Neuronal stem cell (in vitro differentiated cells): Measurements from ENCODE around the gene GRIK5.

Experiments
- DNase-seq: peaks from one replicate; pipeline ENCODE4 v3.0.0-alpha.2; 2013; ENCODE audit warnings: low spot score
- H2AFZ ChIP-seq: one replicate; pipeline ENCODE4 v1.6.1; 2013; ENCODE audit warnings: mild to moderate bottlenecking, low read length, inconsistent platforms
- H2AK5ac ChIP-seq: 2 replicates; pipeline ENCODE4 v1.6.1; 2013; ENCODE audit warnings: low read depth, mild to moderate bottlenecking, inconsistent platforms, low read length, moderate library complexity, mixed read lengths
- H2BK120ac ChIP-seq: 2 replicates; pipeline ENCODE4 v1.6.1; 2013; ENCODE audit warnings: low read depth, mild to moderate bottlenecking, inconsistent platforms, low read length, moderate library complexity, mixed read lengths
- H2BK12ac ChIP-seq: one replicate; pipeline ENCODE4 v1.6.1; 2013; ENCODE audit warnings: low read length, inconsistent platforms
- H2BK15ac ChIP-seq: 2 replicates; pipeline ENCODE4 v1.6.1; 2013; ENCODE audit warnings: mild to moderate bottlenecking, low read length, inconsistent platforms, mixed read lengths
- H2BK5ac ChIP-seq: one replicate; pipeline ENCODE4 v1.6.1; 2013; ENCODE audit warnings: inconsistent platforms, mild to moderate bottlenecking, low read length, moderate library complexity
- H3K14ac ChIP-seq: one replicate; pipeline ENCODE4 v1.6.1; 2013; ENCODE audit warnings: low read length, inconsistent platforms
- H3K18ac ChIP-seq: 2 replicates; pipeline ENCODE4 v1.6.1; 2013; ENCODE audit warnings: low read length, inconsistent platforms
- H3K23ac ChIP-seq: 2 replicates; pipeline ENCODE4 v1.6.1; 2013; ENCODE audit warnings: low read depth, mild to moderate bottlenecking, mixed read lengths, low read length, inconsistent platforms; ENCODE audit not compliant: poor library complexity
- H3K27ac ChIP-seq: replicated peaks from 3 replicates; pipeline ENCODE4 v1.5.1; 2013; ENCODE audit warnings: low read length, inconsistent platforms
- H3K27me3 ChIP-seq, 3 experiments: 2 replicates each; pipeline ENCODE4 v1.6.1; 2013; ENCODE audit warnings: low read length in 3 of 3, mild to moderate bottlenecking in 2 of 3, inconsistent platforms in 1 of 3, low read depth in 1 of 3, mixed read lengths in 1 of 3, moderate library complexity in 1 of 3; ENCODE audit not compliant: control insufficient read depth in 3 of 3, insufficient read depth in 3 of 3
- H3K36me3 ChIP-seq, 2 donors: replicated peaks in 1 of 2; 2 replicates each; pipeline ENCODE4 v1.6.1; 2013; ENCODE audit warnings: low read length in 2 of 2; ENCODE audit not compliant: control insufficient read depth in 2 of 2, insufficient read depth in 2 of 2
- H3K4ac ChIP-seq: 2 replicates; pipeline ENCODE4 v1.6.1; 2013; ENCODE audit warnings: inconsistent platforms, mild to moderate bottlenecking, low read length, moderate library complexity
- H3K4me1 ChIP-seq, 2 donors: 1 replicate in 1 of 2; 2 replicates in 1 of 2; pipeline ENCODE4 v1.6.1; 2013; ENCODE audit warnings: low read length in 2 of 2, low read depth in 1 of 2; ENCODE audit not compliant: control insufficient read depth in 2 of 2, insufficient read depth in 1 of 2
- H3K4me2 ChIP-seq: one replicate; pipeline ENCODE4 v1.6.1; 2013; ENCODE audit warnings: mild to moderate bottlenecking, low read length, inconsistent platforms; ENCODE audit not compliant: insufficient read depth, poor library complexity, severe bottlenecking
- H3K4me3 ChIP-seq, 2 donors: 2 replicates each; pipeline ENCODE4 v1.5.1; 2013; ENCODE audit warnings: low read length in 2 of 2, mild to moderate bottlenecking in 2 of 2, inconsistent platforms in 1 of 2, moderate library complexity in 1 of 2
- H3K79me1 ChIP-seq: one replicate; pipeline ENCODE4 v1.6.1; 2013; ENCODE audit warnings: low read depth, mild to moderate bottlenecking, inconsistent platforms, low read length, moderate library complexity
- H3K9ac ChIP-seq: one replicate; pipeline ENCODE4 v1.6.1; 2013; ENCODE audit warnings: mild to moderate bottlenecking, low read depth, low read length, inconsistent platforms; ENCODE audit not compliant: poor library complexity
- H3K9me3 ChIP-seq, 2 donors: replicated peaks in 1 of 2; 2 replicates each; pipeline versions ENCODE3 to v1.6.1; 2013; ENCODE audit warnings: low read length in 2 of 2, mild to moderate bottlenecking in 2 of 2, inconsistent platforms in 1 of 2, low read depth in 1 of 2, mixed read lengths in 1 of 2, moderate library complexity in 1 of 2; ENCODE audit not compliant: control insufficient read depth in 2 of 2, insufficient read depth in 1 of 2
- H4K8ac ChIP-seq: one replicate; pipeline ENCODE4 v1.6.1; 2013; ENCODE audit warnings: low read depth, mild to moderate bottlenecking, inconsistent platforms, low read length, moderate library complexity
- H4K91ac ChIP-seq: one replicate; pipeline ENCODE4 v1.6.1; 2013; ENCODE audit warnings: low read length, low read depth, mild to moderate bottlenecking, inconsistent platforms; ENCODE audit not compliant: poor library complexity
- WGBS, 2 donors: extraction: QIAGEN DNeasy Blood & Tissue Kit; methylation state at CpG; one replicate each; pipeline ENCODE4 v1.1.7; 2013; ENCODE audit warnings: missing lambda C conversion rate in 2 of 2, mixed read lengths in 1 of 2; ENCODE audit not compliant: insufficient read length in 2 of 2, insufficient replicate concordance in 1 of 2; ENCODE audit errors: extremely low coverage in 2 of 2; 5-methylcytosine and 5-hydroxymethylcytosine counted together

Gene GRIK5

GRCh38 chr19:41955521-41955920, 114.5 kb downstream of the GRIK5 start:
- no peak overlapping the region for H2BK120ac ChIP-seq
- no peak overlapping the region for H2AK5ac ChIP-seq
- no peak overlapping the region for H3K18ac ChIP-seq
- H3K4ac ChIP-seq: no peak overlapping the region
- H3K4me3 ChIP-seq: no peak overlapping the region
- H3K9ac ChIP-seq: no peak overlapping the region
- H4K8ac ChIP-seq: no peak overlapping the region
- H3K23ac ChIP-seq: no peak overlapping the region
- no CpG with 5 or more reads among the region's 7 CpGs for WGBS, 2 donors
- H2BK12ac ChIP-seq: no peak overlapping the region
- no peak overlapping the region for H2AFZ ChIP-seq
- no peak overlapping the region for H2BK15ac ChIP-seq
- no peak overlapping the region for H2BK5ac ChIP-seq
- no peak for DNase-seq
- H4K91ac ChIP-seq: no peak overlapping the region
- H3K14ac ChIP-seq: no peak overlapping the region
- no peak overlapping the region for H3K27ac ChIP-seq
- peaks cover 6 to 7% of the 10 kb centered on the region in 2 donors for H3K4me1 ChIP-seq
- no peaks in the 10 kb centered on the region for H3K27me3 ChIP-seq
- H3K36me3 ChIP-seq: peaks cover 0 to 8% of the 10 kb centered on the region in 2 donors
- H3K4me2 ChIP-seq: no peak overlapping the region
- H3K9me3 ChIP-seq: no peaks in the 10 kb centered on the region
- peaks cover 5% of the 10 kb centered on the region for H3K79me1 ChIP-seq

DNA sequence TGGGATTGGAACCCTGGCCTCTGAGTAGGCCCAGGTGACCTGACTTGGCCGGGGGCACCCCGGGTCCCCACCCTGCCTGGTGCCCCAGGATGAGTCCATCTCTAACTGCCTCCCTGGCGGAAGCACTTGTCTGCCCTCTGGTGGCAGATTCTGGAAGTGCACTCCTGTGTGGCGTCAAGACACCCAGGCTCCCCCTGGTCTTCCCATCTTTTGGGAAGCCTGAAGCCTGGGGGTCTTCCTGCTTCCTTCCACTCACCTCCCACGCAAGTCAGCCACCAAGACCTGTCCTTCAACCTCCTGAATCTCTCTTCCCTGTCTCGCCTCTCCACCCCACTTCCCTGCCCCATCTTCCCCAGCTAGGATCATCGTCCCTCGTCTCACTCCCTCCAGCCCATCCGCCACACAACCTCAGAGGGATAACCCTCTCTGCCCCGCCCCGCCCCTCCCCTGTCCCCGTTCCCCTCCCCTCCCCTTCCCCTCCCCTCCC, 118.3 kb downstream of the GRIK5 start:
- Histone ChIP-seq H3K27ac (no peak overlapping the region), H4K91ac (no peak overlapping the region), H3K9me3 (no peaks in the 10 kb centered on the region), H3K27me3 (no peaks in the 10 kb centered on the region), H2BK120ac (no peak overlapping the region), H2AK5ac (no peak overlapping the region), H3K4ac (no peak overlapping the region), H3K36me3 (peaks cover 0 to 4% of the 10 kb centered on the region in 2 donors), H3K14ac (no peak overlapping the region), H3K18ac (peak overlapping the region; percentile 76), H2BK15ac (no peak overlapping the region), H2AFZ (peak overlapping the region; percentile 59), H3K9ac (no peak overlapping the region), H2BK5ac (no peak overlapping the region), H4K8ac (no peak overlapping the region), H3K4me2 (no peak overlapping the region), H3K4me1 (no peaks in the 10 kb centered on the region), H3K79me1 (peaks cover 2% of the 10 kb centered on the region), H3K4me3 (no peak overlapping the region), H3K23ac (peak overlapping the region; percentile 80), H2BK12ac (no peak overlapping the region)
- WGBS, 2 donors: no CpG with 5 or more reads among the region's 12 CpGs
- DNase-seq: peak; percentile 85
